ENCODE measurements around the gene LCE1B.

Gene LCE1B

GRCh38 chr1:152811671-152812070 is at the start of gene LCE1B:
TSS of gene LCE1B (plus strand) at chr1:152811971. CDS start at chr1:152812447, 476 bp downstream.
- H3K4me2 ChIP-seq (ENCODE audit: low read depth, low read length) = no peak within 1 kb of the TSS
- TF ChIP-seq EZH2 (optimal IDR thresholded peaks at IDR 0.05; ENCODE audit: low read depth, low read length) = no peak
- no peak for TF ChIP-seq CTCF (IDR thresholded peaks at IDR 0.05; ENCODE audit: low read length)
- no peak for TF ChIP-seq EZH2phosphoT487 (IDR thresholded peaks at IDR 0.05; ENCODE audit: low read length)
- H3F3A ChIP-seq (ENCODE audit: insufficient read depth, low read length) = no peaks in the 10 kb centered on the region
- no peak within 1 kb of the TSS for H3K9ac ChIP-seq (ENCODE audit: low read length)
- no peak within 1 kb of the TSS for H3K27ac ChIP-seq (ENCODE audit: low read length)
- H3K9me3 ChIP-seq (replicated peaks; ENCODE audit: insufficient read depth, low read length) = no peaks in the 10 kb centered on the region
- DNase-seq = no peak
- no peaks in the 10 kb centered on the region for H4K20me1 ChIP-seq (ENCODE audit: insufficient read depth, low read length)
- H2AFZ ChIP-seq (ENCODE audit: low read length) = no peak within 1 kb of the TSS
- no peaks in the 10 kb centered on the region for H3K9me2 ChIP-seq (replicated peaks; ENCODE audit: insufficient read depth, low read length)
- no peaks in the 10 kb centered on the region for H3K36me3 ChIP-seq (replicated peaks; ENCODE audit: insufficient read depth, low read length)
- H3K79me2 ChIP-seq (ENCODE audit: low read length) = no peaks in the 10 kb centered on the region
- H3K27me3 ChIP-seq (replicated peaks; ENCODE audit: insufficient read depth, low read length) = no peaks in the 10 kb centered on the region
- no peaks in the 10 kb centered on the region for H3K4me1 ChIP-seq (ENCODE audit: low read length)
- no peak within 1 kb of the TSS for H3K4me3 ChIP-seq (ENCODE audit: low read length)

GRCh38 chr1:152768847-152769533 is 42.8 kb upstream of the LCE1B start:
- H3K9ac ChIP-seq (ENCODE audit: low read length) = no peak overlapping the region

GRCh38 chr1:152770411-152770810 is 41.4 kb upstream of the LCE1B start:
- Histone ChIP-seq H3K27me3 (replicated peaks; ENCODE audit: insufficient read depth, low read length) (no peaks in the 10 kb centered on the region), H3K36me3 (replicated peaks; ENCODE audit: insufficient read depth, low read length) (no peaks in the 10 kb centered on the region), H3K4me1 (ENCODE audit: low read length) (no peaks in the 10 kb centered on the region), H3K27ac (ENCODE audit: low read length) (no peak overlapping the region), H2AFZ (ENCODE audit: low read length) (no peak overlapping the region), H3K9me3 (replicated peaks; ENCODE audit: insufficient read depth, low read length) (no peaks in the 10 kb centered on the region), H4K20me1 (ENCODE audit: insufficient read depth, low read length) (no peaks in the 10 kb centered on the region), H3K9ac (ENCODE audit: low read length) (no peak overlapping the region), H3F3A (ENCODE audit: insufficient read depth, low read length) (no peaks in the 10 kb centered on the region), H3K4me2 (ENCODE audit: low read depth, low read length) (no peak overlapping the region), H3K79me2 (ENCODE audit: low read length) (no peaks in the 10 kb centered on the region), H3K9me2 (replicated peaks; ENCODE audit: insufficient read depth, low read length) (no peaks in the 10 kb centered on the region), H3K4me3 (ENCODE audit: low read length) (no peak overlapping the region)
- no peak for DNase-seq
- no peak for TF ChIP-seq CTCF (IDR thresholded peaks at IDR 0.05; ENCODE audit: low read length)
- TF ChIP-seq EZH2phosphoT487 (IDR thresholded peaks at IDR 0.05; ENCODE audit: low read length) = no peak
- TF ChIP-seq EZH2 (optimal IDR thresholded peaks at IDR 0.05; ENCODE audit: low read depth, low read length) = no peak

More at GRCh38 chr1:152768847-152769533, 42.8 kb upstream of the LCE1B start:
- no peaks in the 10 kb centered on the region for H3K9me2 ChIP-seq (replicated peaks; ENCODE audit: insufficient read depth, low read length)
- no peak for DNase-seq
- no peak overlapping the region for H3K4me2 ChIP-seq (ENCODE audit: low read depth, low read length)
- no peaks in the 10 kb centered on the region for H3K27me3 ChIP-seq (replicated peaks; ENCODE audit: insufficient read depth, low read length)
- no peak overlapping the region for H3K27ac ChIP-seq (ENCODE audit: low read length)
- H3K4me1 ChIP-seq (ENCODE audit: low read length) = no peaks in the 10 kb centered on the region
- no peaks in the 10 kb centered on the region for H3K79me2 ChIP-seq (ENCODE audit: low read length)
- H3K36me3 ChIP-seq (replicated peaks; ENCODE audit: insufficient read depth, low read length) = no peaks in the 10 kb centered on the region
- no peaks in the 10 kb centered on the region for H3F3A ChIP-seq (ENCODE audit: insufficient read depth, low read length)
- H2AFZ ChIP-seq (ENCODE audit: low read length) = no peak overlapping the region
- no peak overlapping the region for H3K4me3 ChIP-seq (ENCODE audit: low read length)
- no peaks in the 10 kb centered on the region for H3K9me3 ChIP-seq (replicated peaks; ENCODE audit: insufficient read depth, low read length)
- TF ChIP-seq CTCF (IDR thresholded peaks at IDR 0.05; ENCODE audit: low read length) (no peak), EZH2phosphoT487 (IDR thresholded peaks at IDR 0.05; ENCODE audit: low read length) (no peak), EZH2 (optimal IDR thresholded peaks at IDR 0.05; ENCODE audit: low read depth, low read length) (no peak)
- no peaks in the 10 kb centered on the region for H4K20me1 ChIP-seq (ENCODE audit: insufficient read depth, low read length)

All from MM.1S (cell line).